Esophagus (tissue), 2 donors: Measurements from ENCODE around the gene CD5L. TPM values are rescaled to one million over a fixed set of nuclear protein-coding genes. Genes with fewer than 3 reads are reported as not detected.

ENCODE experiments used
- H3K27ac ChIP-seq, 2 donors: one replicate each; pipeline ENCODE4 v1.5.1; 2013; ENCODE audit warnings: low read depth in 2 of 2, mild to moderate bottlenecking in 2 of 2, inconsistent platforms in 1 of 2, low read length in 1 of 2, moderate library complexity in 1 of 2
- H3K27me3 ChIP-seq, 2 donors: one replicate each; pipeline ENCODE4 v1.6.1; 2013; ENCODE audit warnings: low read length in 2 of 2, control low read depth in 1 of 2, mild to moderate bottlenecking in 1 of 2; ENCODE audit not compliant: insufficient read depth in 2 of 2, control insufficient read depth in 1 of 2
- H3K36me3 ChIP-seq, 2 donors: one replicate each; pipeline ENCODE4 v1.6.1; 2013; ENCODE audit warnings: low read length in 1 of 2; ENCODE audit not compliant: control insufficient read depth in 2 of 2, insufficient read depth in 2 of 2
- H3K4me1 ChIP-seq, 2 donors: one replicate each; pipeline ENCODE4 v1.6.1; 2013; ENCODE audit warnings: low read length in 1 of 2; ENCODE audit not compliant: control insufficient read depth in 2 of 2, insufficient read depth in 2 of 2
- H3K4me3 ChIP-seq, 2 donors: one replicate each; pipeline ENCODE4 v1.5.1; 2013; ENCODE audit warnings: low read length in 2 of 2, mild to moderate bottlenecking in 2 of 2, low read depth in 1 of 2, moderate library complexity in 1 of 2
- H3K9me3 ChIP-seq, 2 donors: one replicate each; pipeline ENCODE4 v1.6.1; 2013; ENCODE audit warnings: mild to moderate bottlenecking in 2 of 2, low read depth in 1 of 2, low read length in 1 of 2, moderate library complexity in 1 of 2; ENCODE audit not compliant: control insufficient read depth in 2 of 2, insufficient read depth in 1 of 2
- WGBS, 2 donors: extraction: QIAGEN DNeasy Blood & Tissue Kit; methylation state at CpG; one replicate each; pipeline ENCODE4 v1.1.7; 2013; 5-methylcytosine and 5-hydroxymethylcytosine counted together
- polyA plus RNA-seq, 2 donors: library from polyadenylated mRNA; stranded (reverse); fragments of 200-250 nt; gene quantifications; one replicate each; pipeline ENCODE4 v1.2.3, GENCODE V29; 2013
- donor health status: healthy with polysubstance abuse.
- donor health status: Bipolar disorder and iron deficiency.

Gene CD5L
- polyA plus RNA-seq, 2 donors = not detected

DNA sequence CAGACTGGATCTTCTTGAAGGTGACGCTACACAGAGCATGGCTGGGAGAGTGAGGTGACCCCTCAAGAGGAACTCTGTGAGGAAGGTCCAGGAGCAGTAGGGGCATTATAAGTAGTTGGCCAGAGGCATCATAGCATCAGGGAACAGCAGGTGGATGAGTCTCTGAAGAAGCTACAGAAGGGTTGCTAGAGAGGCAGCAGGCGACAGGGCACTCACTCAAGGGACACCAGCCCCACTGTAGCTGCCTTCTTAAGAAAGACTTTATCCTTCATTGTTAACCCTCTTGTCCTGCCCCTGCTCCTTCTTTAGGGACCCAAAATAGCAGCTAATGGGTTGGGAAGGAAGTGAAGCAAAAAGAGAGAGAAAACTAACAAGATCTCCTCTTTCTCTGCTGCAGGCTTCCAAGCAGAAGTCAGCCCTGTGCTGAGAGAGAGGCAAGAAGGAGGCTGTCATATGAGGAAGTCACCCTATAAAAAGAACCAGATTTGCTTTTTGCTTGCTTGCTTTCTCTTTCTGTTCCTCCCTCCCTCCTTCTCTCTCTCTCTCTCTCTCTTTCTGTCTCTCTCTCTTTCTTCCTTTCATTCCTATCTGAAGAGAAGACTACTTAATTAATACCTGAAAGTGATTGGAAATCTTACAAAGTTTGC, 7.7 kb upstream of the CD5L start:
- H3K9me3 ChIP-seq = no peaks in the 10 kb centered on the region

DNA sequence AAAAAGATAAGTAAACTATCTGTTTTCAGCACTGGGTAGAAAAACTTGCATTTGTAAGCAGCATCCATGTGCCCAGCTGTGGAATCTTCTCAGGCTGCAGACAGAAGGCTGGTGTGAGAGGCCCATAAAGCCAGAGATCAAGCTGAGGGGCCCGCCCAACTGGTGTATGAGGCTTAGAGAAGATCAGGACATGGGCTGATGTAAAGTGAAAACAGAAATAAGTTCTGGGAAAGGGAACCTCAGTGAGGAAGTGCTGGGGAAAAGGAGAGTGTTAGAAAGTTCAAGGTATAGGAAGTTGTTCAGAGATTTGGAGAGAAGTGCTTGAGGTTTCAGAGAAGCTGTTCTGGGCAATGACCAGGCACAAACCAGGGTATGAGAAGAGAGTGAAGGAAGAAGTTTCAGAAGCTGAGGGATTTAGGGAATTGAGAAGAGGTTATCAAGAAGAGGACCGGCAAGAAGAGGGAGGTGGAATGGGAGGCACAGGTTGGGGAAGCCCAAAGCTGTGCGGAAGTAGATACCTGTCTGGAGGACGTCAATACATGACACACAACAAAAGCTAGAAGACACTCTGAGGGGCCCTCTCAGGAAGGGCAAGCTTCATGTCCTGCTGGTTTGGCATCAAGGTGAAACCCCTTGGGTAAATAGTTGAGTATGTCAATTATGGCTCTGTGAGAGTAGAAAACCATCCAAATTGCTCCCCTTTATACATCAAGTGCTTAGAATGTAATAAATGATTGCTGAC, 2.7 kb upstream of the CD5L start:
- H3K27ac ChIP-seq = no peak overlapping the region
- no peaks in the 10 kb centered on the region for H3K4me1 ChIP-seq
- 64 to 75% methylated on average over 4 of the region's 4 CpGs for WGBS, 2 donors
- H3K36me3 ChIP-seq = no peaks in the 10 kb centered on the region
- no peaks in the 10 kb centered on the region for H3K27me3 ChIP-seq
- no peak overlapping the region for H3K4me3 ChIP-seq
- no peaks in the 10 kb centered on the region for H3K9me3 ChIP-seq

More for the DNA sequence above, 7.7 kb upstream of the CD5L start:
- Histone ChIP-seq H3K4me1 (no peaks in the 10 kb centered on the region), H3K4me3 (no peak overlapping the region), H3K27ac (no peak overlapping the region), H3K27me3 (no peaks in the 10 kb centered on the region), H3K36me3 (no peaks in the 10 kb centered on the region)
- 80 to 94% methylated on average over 2 of the region's 2 CpGs for WGBS, 2 donors

DNA sequence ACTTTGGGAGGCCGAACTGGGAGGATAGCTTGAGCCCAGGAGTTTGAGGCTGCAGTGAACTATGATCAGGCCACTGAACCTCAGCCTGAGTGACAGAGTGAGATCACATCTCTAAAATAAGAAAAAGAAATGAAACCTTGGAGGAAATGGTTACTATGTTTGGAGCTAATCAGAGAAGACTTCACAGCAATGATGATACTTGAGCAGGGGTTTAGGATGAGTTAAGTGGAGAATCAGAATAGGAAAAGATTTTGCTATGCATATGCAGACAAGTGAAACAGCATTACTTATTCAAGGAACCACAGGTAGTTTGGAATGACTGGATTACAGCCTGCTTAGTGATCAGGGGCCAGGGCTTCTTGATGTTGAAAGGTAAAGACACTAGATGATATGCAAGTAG, 1.3 kb upstream of the CD5L start:
- no peaks in the 10 kb centered on the region for H3K27me3 ChIP-seq
- no peak overlapping the region for H3K27ac ChIP-seq
- H3K36me3 ChIP-seq = no peaks in the 10 kb centered on the region
- WGBS, 2 donors = 71 to 77% methylated on average over 1 of the region's 1 CpG
- H3K4me1 ChIP-seq = no peaks in the 10 kb centered on the region
- H3K9me3 ChIP-seq = no peaks in the 10 kb centered on the region
- no peak overlapping the region for H3K4me3 ChIP-seq

DNA sequence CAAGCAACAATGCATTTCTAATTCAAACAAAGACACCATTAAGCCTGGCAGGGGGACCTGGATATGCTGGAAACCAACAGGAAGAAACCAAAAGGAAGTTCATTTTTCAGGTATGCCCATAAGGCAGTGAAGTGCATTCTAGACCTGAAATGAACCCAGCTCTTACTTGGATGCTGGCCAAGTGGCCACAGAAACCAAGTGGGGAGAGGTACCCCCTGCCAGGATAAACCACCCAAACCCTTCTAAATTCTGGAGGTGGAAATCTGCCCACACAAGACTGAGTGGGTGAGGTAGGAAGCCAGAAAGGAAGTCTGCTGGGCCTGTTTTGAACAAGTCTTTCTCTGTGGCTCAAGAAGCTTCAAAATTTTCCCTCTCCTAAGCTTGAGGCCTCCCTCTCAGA, 2.6 kb downstream of the CD5L start:
- no peak overlapping the region for H3K4me3 ChIP-seq
- no peak overlapping the region for H3K27ac ChIP-seq
- H3K4me1 ChIP-seq = peaks cover 0 to 2% of the 10 kb centered on the region in 2 donors
- H3K27me3 ChIP-seq = no peaks in the 10 kb centered on the region
- peaks cover 0 to 6% of the 10 kb centered on the region in 2 donors for H3K9me3 ChIP-seq
- no peaks in the 10 kb centered on the region for H3K36me3 ChIP-seq

DNA sequence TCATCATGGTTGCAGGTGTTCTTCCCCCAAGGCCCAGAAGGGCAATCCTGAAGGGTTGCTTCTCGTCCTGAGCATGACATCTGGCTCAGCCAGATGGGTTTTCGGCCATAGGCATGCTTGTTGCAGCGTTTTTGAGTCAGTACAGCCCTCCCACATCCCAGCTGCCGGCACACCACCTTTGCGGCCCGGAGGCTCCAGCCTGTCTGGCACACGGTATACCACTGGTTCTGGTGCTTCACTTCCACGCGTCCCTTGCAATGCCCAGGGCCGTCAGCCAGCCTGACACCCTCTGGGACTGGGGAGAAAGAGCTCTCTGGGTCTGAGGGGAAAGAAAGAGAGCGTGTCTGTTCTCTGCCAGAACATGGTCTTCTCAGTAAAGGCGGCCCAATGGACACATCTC, 7.2 kb downstream of the CD5L start:
- Histone ChIP-seq H3K4me3 (no peak overlapping the region), H3K4me1 (peaks cover 0 to 2% of the 10 kb centered on the region in 2 donors), H3K9me3 (peaks cover 0 to 6% of the 10 kb centered on the region in 2 donors), H3K27ac (no peak overlapping the region), H3K27me3 (no peaks in the 10 kb centered on the region), H3K36me3 (no peaks in the 10 kb centered on the region)
- WGBS, 2 donors = 76 to 80% methylated on average over 12 of the region's 12 CpGs

DNA sequence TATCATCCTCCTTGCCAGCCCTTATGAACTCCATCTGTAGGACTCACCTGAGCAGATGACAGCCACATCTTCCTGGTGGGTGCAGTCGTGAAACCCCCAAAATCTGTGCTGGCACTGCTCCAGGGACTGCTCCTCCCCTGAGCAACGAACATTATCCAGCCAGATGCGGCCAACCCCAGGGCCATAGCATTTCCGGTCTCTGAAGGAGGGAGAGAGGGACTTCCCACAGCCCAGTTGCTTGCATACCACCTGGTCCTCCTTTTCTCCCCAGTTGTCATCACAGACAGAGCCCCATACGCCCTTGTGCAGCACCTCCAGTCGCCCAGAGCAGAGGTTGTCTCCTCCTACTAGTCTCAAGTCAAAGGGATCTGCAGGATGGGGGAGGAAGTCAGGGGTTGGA, 8.5 kb downstream of the CD5L start:
- Histone ChIP-seq H3K36me3 (no peaks in the 10 kb centered on the region), H3K9me3 (peaks cover 0 to 6% of the 10 kb centered on the region in 2 donors), H3K4me3 (no peak overlapping the region), H3K4me1 (peaks cover 0 to 2% of the 10 kb centered on the region in 2 donors), H3K27ac (no peak overlapping the region), H3K27me3 (no peaks in the 10 kb centered on the region)
- 74 to 79% methylated on average over 6 of the region's 6 CpGs for WGBS, 2 donors

DNA sequence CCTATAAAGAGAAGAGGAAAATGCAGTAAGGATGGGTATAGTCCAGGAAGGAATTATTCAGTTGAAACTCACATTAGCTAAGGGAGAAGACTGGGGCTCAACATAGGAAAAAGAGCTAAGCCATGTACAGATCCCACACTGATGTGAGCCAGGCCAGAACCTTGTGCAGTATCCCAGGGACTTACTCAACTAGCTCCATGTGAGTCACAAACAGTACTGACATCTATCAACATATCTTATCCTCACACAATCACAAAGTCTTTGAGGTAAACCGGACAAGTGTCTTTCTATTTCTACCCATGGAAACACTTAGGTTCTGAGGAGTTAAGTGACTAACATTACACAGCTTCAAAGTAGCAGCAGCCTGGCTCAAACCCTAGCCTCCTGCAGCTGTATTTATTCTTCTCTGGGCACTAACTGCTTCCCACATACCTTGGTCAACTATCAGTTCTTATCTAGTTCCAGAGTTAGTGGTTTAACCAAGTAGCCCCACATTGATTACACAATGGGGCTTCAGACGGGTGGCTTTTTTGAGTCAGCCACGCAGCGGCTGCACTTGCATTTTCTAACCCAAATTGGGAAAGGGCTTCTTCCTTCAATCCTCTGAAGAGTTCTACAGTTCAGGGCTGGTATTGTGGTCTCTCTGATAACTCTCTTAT, 9.5 kb downstream of the CD5L start:
- Histone ChIP-seq H3K36me3 (no peaks in the 10 kb centered on the region), H3K9me3 (peaks cover 0 to 6% of the 10 kb centered on the region in 2 donors), H3K4me1 (peaks cover 0 to 2% of the 10 kb centered on the region in 2 donors), H3K27ac (no peak overlapping the region), H3K27me3 (no peaks in the 10 kb centered on the region), H3K4me3 (no peak overlapping the region)
- 51 to 52% methylated on average over 4 of the region's 4 CpGs for WGBS, 2 donors

DNA sequence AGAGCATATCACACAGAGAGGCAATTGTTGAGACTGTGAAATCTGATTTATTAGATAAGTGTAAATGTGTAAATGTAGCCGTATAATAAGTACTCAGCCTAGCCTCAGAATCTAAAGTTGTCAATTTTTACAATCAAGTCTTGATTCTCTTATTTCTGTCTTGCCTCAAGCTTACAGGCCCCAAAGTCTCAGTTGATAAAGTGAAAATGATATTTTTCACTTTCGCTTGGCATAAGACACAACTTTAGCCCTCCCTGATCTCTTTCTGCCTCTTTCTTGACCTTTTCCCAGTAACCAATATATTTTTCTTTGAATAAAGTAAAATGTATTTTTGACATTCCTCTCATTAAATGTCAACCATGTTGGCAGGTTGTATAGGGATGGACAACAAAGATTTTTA, 10.7 kb downstream of the CD5L start:
- H3K27ac ChIP-seq = no peak overlapping the region
- no peak overlapping the region for H3K4me3 ChIP-seq
- H3K4me1 ChIP-seq = peaks cover 0 to 2% of the 10 kb centered on the region in 2 donors
- no peaks in the 10 kb centered on the region for H3K36me3 ChIP-seq
- H3K27me3 ChIP-seq = no peaks in the 10 kb centered on the region
- WGBS, 2 donors = 82 to 83% methylated on average over 2 of the region's 2 CpGs
- H3K9me3 ChIP-seq = peaks cover 0 to 4% of the 10 kb centered on the region in 2 donors

DNA sequence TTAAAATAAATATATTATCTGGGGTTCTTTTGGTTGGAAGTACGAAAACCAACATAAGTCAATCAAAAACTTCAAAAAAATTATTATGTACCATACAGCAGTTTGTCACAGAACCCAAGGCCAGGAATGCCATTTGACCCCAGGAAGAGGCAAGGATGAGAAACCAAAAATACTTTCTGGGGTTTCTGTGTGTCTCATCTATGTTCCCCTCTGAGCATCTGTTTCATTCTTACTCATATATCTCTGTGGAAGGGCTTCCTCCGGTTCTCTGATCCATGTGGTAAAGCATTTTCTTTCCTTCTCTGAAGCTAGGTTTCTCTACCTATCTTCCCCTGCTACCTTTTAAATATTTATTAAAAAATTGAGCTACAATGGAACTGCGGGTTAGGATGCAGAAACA, 11.9 kb downstream of the CD5L start:
- no peaks in the 10 kb centered on the region for H3K36me3 ChIP-seq
- WGBS, 2 donors = 74 to 81% methylated on average over 3 of the region's 3 CpGs

More for the DNA sequence above, 11.9 kb downstream of the CD5L start:
- Histone ChIP-seq H3K9me3 (peaks cover 0 to 3% of the 10 kb centered on the region in 2 donors), H3K27me3 (no peaks in the 10 kb centered on the region), H3K4me1 (peaks cover 0 to 2% of the 10 kb centered on the region in 2 donors), H3K4me3 (no peak overlapping the region), H3K27ac (no peak overlapping the region)
